Measurements from ENCODE around the gene APOM. TPM values are rescaled to one million over a fixed set of nuclear protein-coding genes. Genes with fewer than 3 reads are reported as not detected.

Gene APOM
- total and polyA plus RNA-seq, 12 donors = 2.3 to 18.2 (median 4.5) TPM; not detected in 1

GRCh38 chr6:31627690-31628287, 27.9 kb upstream of the APOM start:
- Histone ChIP-seq H3K4me1 (replicated peaks in 1 of 2) (peaks cover 0 to 3% of the 10 kb centered on the region in 2 donors), H3K27me3 (no peaks in the 10 kb centered on the region), H3K4me3 (no peak overlapping the region), H3K27ac (no peak overlapping the region), H3K36me3 (replicated peaks in 1 of 2) (peaks cover 0 to 97% of the 10 kb centered on the region in 2 donors), H3K9me3 (replicated peaks in 1 of 3) (no peaks in the 10 kb centered on the region)
- TF ChIP-seq CTCF (IDR thresholded peaks at IDR 0.05) (no peak), POLR2A (IDR thresholded peaks at IDR 0.05) (no peak)
- 91 to 97% (median 96%) methylated on average over 14 to 19 of the region's 19 CpGs for WGBS, 4 donors
- DNase-seq = no peak
- intact Hi-C loops (cut with DNase I) = no loop called here

GRCh38 chr6:31629014-31629413, 26.7 kb upstream of the APOM start:
- 92 to 94% (median 93%) methylated on average over 7 of the region's 7 CpGs for WGBS, 4 donors
- H3K36me3 ChIP-seq (replicated peaks in 1 of 2) = peaks cover 0 to 100% of the 10 kb centered on the region in 2 donors
- intact Hi-C loops (cut with DNase I) = no loop called here
- H3K27me3 ChIP-seq = no peaks in the 10 kb centered on the region
- no peaks in the 10 kb centered on the region for H3K4me1 ChIP-seq (replicated peaks in 1 of 2)
- no peak overlapping the region for H3K27ac ChIP-seq
- no peaks in the 10 kb centered on the region for H3K9me3 ChIP-seq (replicated peaks in 1 of 3)
- H3K4me3 ChIP-seq = no peak overlapping the region
- TF ChIP-seq CTCF (IDR thresholded peaks at IDR 0.05) = no peak
- TF ChIP-seq POLR2A (IDR thresholded peaks at IDR 0.05) = no peak
- no peak for DNase-seq

GRCh38 chr6:31630177-31630934, 25.3 kb upstream of the APOM start:
- Histone ChIP-seq H3K4me3 (no peak overlapping the region), H3K9me3 (replicated peaks in 1 of 3) (no peaks in the 10 kb centered on the region), H3K27ac (no peak overlapping the region), H3K27me3 (no peaks in the 10 kb centered on the region), H3K4me1 (replicated peaks in 1 of 2) (no peaks in the 10 kb centered on the region), H3K36me3 (replicated peaks in 1 of 2) (peaks cover 0 to 100% of the 10 kb centered on the region in 2 donors)
- TF ChIP-seq CTCF (IDR thresholded peaks at IDR 0.05) (no peak), POLR2A (IDR thresholded peaks at IDR 0.05) (no peak)
- no peak for DNase-seq
- 91 to 95% (median 93%) methylated on average over 25 of the region's 25 CpGs for WGBS, 4 donors
- intact Hi-C loops (cut with DNase I) = no loop called here

GRCh38 chr6:31631209-31631608, 24.5 kb upstream of the APOM start:
- TF ChIP-seq CTCF (IDR thresholded peaks at IDR 0.05) (no peak), POLR2A (IDR thresholded peaks at IDR 0.05) (no peak)
- intact Hi-C loops (cut with DNase I) = no loop called here
- Histone ChIP-seq H3K9me3 (replicated peaks in 1 of 3) (no peaks in the 10 kb centered on the region), H3K4me1 (replicated peaks in 1 of 2) (no peaks in the 10 kb centered on the region), H3K27me3 (no peaks in the 10 kb centered on the region), H3K4me3 (no peak overlapping the region), H3K36me3 (replicated peaks in 1 of 2) (peaks cover 0 to 100% of the 10 kb centered on the region in 2 donors), H3K27ac (no peak overlapping the region)
- 76 to 95% (median 87%) methylated on average over 9 to 16 of the region's 16 CpGs for WGBS, 4 donors
- no peak for DNase-seq

Data from adrenal gland (tissue), 12 donors.